OCI-LY1 (cell line): ENCODE measurements around the gene SIRPA.

Experiments used
- H2AFZ ChIP-seq: fragments of 200-600 bp; sonication (generic), shearing (Covaris generic); 2 replicates; pipeline ENCODE4 v1.6.0; 2014; ENCODE audit warnings: antibody characterized with exemption, mild to moderate bottlenecking, low read length
- H3F3A ChIP-seq: fragments of 200-600 bp; sonication (generic), shearing (Covaris generic); 2 replicates; pipeline ENCODE4 v1.6.0; 2014; ENCODE audit warnings: mild to moderate bottlenecking, antibody characterized with exemption, low read length, moderate library complexity; ENCODE audit not compliant: insufficient read depth
- H3K27ac ChIP-seq: fragments of 200-600 bp; sonication (generic); 2 replicates; pipeline ENCODE4 v1.5.1; 2014; ENCODE audit warnings: low read length, mixed run types, mild to moderate bottlenecking, low read depth; ENCODE audit not compliant: poor library complexity, severe bottlenecking
- H3K27me3 ChIP-seq: fragments of 200-600 bp; sonication (generic); 2 replicates; pipeline ENCODE4 v1.6.0; 2014; ENCODE audit warnings: antibody characterized with exemption, mild to moderate bottlenecking, low read length, moderate library complexity; ENCODE audit not compliant: insufficient read depth
- H3K36me3 ChIP-seq: fragments of 200-600 bp; sonication (generic); 2 replicates; pipeline ENCODE4 v1.6.1; 2014; ENCODE audit warnings: mild to moderate bottlenecking, antibody characterized with exemption, low read length, moderate library complexity, mixed read lengths; ENCODE audit not compliant: insufficient read depth
- H3K4me1 ChIP-seq: fragments of 200-600 bp; sonication (generic); 2 replicates; pipeline ENCODE4 v1.5.1; 2014; ENCODE audit warnings: mild to moderate bottlenecking, low read length, moderate library complexity; ENCODE audit not compliant: insufficient read depth, severe bottlenecking
- H3K4me2 ChIP-seq: fragments of 200-600 bp; sonication (generic), shearing (Covaris generic); 2 replicates; pipeline ENCODE4 v1.6.1; 2014; ENCODE audit warnings: low read length
- H3K4me3 ChIP-seq: fragments of 200-600 bp; sonication (generic); 2 replicates; pipeline ENCODE4 v1.5.1; 2014; ENCODE audit warnings: low read length, low read depth, mild to moderate bottlenecking, mixed read lengths; ENCODE audit not compliant: poor library complexity, severe bottlenecking
- H3K79me2 ChIP-seq: fragments of 200-600 bp; shearing (Covaris generic); 2 replicates; pipeline ENCODE4 v1.6.1; 2016; ENCODE audit warnings: mixed run types, low read length, mixed read lengths; ENCODE audit not compliant: insufficient read depth
- H3K9ac ChIP-seq: fragments of 200-600 bp; sonication (generic), shearing (Covaris generic); 2 replicates; pipeline ENCODE4 v1.6.1; 2014; ENCODE audit warnings: mild to moderate bottlenecking, low read length, mixed read lengths
- H3K9me2 ChIP-seq: fragments of 200-600 bp; sonication (generic), shearing (Covaris generic); 2 replicates; pipeline ENCODE4 v1.6.1; 2014; ENCODE audit warnings: low read depth, mild to moderate bottlenecking, low read length, mixed read lengths
- H3K9me3 ChIP-seq: fragments of 200-600 bp; shearing (Covaris generic); 2 replicates; pipeline ENCODE4 v1.6.1; 2014; ENCODE audit warnings: low read length, mixed read lengths
- H4K20me1 ChIP-seq: fragments of 200-600 bp; sonication (generic), shearing (Covaris generic); 2 replicates; pipeline ENCODE4 v1.6.0; 2016; ENCODE audit warnings: mild to moderate bottlenecking, low read length; ENCODE audit not compliant: insufficient read depth
- EZH2 ChIP-seq: fragments of 200-600 bp; sonication (generic), shearing (Covaris generic); IDR thresholded peaks from 2 replicates; pipeline ENCODE4 v1.8.0; 2017; ENCODE audit warnings: borderline replicate concordance, mixed run types, mild to moderate bottlenecking, antibody characterized with exemption, low read length, moderate library complexity, mixed read lengths
- TF ChIP-seq, protein P1 (sequence below): fragments of 200-600 bp; sonication (generic), shearing (Covaris generic); IDR thresholded peaks from 2 replicates; pipeline ENCODE4 v1.5.1; 2017; ENCODE audit warnings: mild to moderate bottlenecking, antibody characterized with exemption, low read length, moderate library complexity, mixed read lengths

Gene SIRPA

DNA sequence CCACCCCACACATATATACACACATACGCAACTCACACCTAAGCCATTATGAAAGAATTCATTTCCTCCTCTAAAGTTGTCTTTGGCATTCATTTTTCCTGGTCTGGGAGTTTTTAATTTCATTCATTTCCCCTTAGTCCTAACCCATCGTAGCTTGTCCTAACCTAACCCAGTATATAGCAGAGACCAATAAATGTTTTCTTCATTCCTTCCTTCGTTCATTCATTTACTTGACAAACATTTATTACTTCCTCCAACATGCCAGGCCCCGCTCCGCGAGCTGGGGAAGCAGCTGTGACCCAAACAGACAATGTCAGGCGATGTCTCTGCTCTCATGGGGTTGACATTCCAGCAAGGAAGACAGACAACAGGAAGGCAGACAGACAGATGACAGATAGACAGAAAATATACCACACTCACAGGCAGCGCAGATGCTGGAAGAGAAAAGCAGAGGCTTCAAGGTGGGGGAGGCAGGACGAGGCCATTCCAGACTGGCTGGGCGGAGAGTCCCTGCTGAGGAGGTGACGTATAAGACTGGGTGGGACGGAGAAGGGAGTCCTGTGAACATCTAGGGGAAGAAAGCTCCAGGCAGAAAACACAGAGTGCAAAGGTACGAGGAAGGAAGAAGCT, 33.7 kb upstream of the SIRPA start:
- no peak for TF ChIP-seq EZH2
- TF ChIP-seq, protein P1, sequence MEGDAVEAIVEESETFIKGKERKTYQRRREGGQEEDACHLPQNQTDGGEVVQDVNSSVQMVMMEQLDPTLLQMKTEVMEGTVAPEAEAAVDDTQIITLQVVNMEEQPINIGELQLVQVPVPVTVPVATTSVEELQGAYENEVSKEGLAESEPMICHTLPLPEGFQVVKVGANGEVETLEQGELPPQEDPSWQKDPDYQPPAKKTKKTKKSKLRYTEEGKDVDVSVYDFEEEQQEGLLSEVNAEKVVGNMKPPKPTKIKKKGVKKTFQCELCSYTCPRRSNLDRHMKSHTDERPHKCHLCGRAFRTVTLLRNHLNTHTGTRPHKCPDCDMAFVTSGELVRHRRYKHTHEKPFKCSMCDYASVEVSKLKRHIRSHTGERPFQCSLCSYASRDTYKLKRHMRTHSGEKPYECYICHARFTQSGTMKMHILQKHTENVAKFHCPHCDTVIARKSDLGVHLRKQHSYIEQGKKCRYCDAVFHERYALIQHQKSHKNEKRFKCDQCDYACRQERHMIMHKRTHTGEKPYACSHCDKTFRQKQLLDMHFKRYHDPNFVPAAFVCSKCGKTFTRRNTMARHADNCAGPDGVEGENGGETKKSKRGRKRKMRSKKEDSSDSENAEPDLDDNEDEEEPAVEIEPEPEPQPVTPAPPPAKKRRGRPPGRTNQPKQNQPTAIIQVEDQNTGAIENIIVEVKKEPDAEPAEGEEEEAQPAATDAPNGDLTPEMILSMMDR, result no peak
- Histone ChIP-seq H3K36me3 (no peaks in the 10 kb centered on the region), H2AFZ (no peak overlapping the region), H3K4me2 (no peak overlapping the region), H3K9me3 (no peaks in the 10 kb centered on the region), H3K4me1 (no peaks in the 10 kb centered on the region), H3K4me3 (no peak overlapping the region), H3F3A (no peaks in the 10 kb centered on the region), H3K27ac (no peak overlapping the region), H4K20me1 (no peaks in the 10 kb centered on the region), H3K9ac (no peak overlapping the region), H3K27me3 (no peaks in the 10 kb centered on the region), H3K9me2 (no peaks in the 10 kb centered on the region), H3K79me2 (no peaks in the 10 kb centered on the region)

DNA sequence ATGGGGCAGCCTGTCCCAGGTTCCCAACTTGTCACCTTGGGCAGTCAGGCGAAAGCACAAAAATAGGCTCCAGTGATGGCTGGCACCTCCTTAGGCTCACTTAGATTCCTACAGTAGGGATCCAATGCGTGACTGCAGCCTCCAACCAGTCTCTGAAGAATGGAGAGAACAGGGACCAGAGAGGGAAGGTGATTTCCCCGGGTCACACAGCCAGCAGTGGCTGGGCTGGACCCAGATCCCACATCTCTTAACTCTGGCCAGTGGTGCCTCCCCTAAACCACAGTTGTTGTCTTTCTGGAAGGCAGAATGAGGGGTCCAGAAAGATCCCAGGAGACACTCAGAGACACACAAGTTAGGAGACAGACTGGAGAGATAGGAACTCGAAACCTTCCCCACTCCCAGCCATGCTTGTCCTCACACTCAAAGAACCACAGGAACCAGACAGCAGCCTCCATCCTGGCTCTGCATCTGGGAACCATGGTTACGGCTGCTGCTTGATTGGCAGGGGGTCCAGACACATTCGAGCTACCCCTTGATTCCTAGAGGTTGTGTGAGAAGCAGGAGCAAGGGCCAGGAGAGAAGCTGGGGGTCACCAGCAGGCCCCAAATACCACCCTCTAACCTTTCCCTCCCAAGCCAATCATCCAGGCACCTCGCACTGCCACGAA, 33.1 kb upstream of the SIRPA start:
- H3K9me2 ChIP-seq, result no peaks in the 10 kb centered on the region
- TF ChIP-seq, protein P1, result no peak
- no peak for TF ChIP-seq EZH2
- no peak overlapping the region for H3K9ac ChIP-seq
- no peak overlapping the region for H3K4me2 ChIP-seq
- H3K4me3 ChIP-seq, result no peak overlapping the region
- no peak overlapping the region for H3K27ac ChIP-seq
- H3K79me2 ChIP-seq, result no peaks in the 10 kb centered on the region
- no peaks in the 10 kb centered on the region for H3F3A ChIP-seq
- no peaks in the 10 kb centered on the region for H3K9me3 ChIP-seq
- H3K36me3 ChIP-seq, result no peaks in the 10 kb centered on the region
- H4K20me1 ChIP-seq, result no peaks in the 10 kb centered on the region
- no peaks in the 10 kb centered on the region for H3K27me3 ChIP-seq
- no peaks in the 10 kb centered on the region for H3K4me1 ChIP-seq
- H2AFZ ChIP-seq, result no peak overlapping the region

DNA sequence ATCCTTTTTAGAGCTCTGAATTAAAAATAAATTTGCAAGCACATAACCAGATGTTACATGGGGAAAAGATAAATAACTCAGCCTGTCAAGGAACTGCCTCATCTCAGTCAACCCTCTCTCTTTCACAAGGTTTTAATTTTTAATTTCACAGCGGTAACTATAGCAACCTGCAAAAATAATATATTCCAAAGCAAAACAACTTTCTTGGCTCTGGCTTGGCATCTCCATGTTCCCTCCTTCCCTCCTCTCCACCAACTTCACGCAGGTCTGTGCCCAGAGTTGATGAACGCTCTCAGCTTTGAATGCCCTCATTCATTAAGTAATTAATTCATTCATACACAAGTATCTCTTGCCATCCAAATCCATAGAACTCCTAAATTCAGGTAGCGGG, 32.5 kb upstream of the SIRPA start:
- TF ChIP-seq, protein P1, result no peak
- no peak for TF ChIP-seq EZH2
- no peaks in the 10 kb centered on the region for H3K4me1 ChIP-seq
- H3K4me2 ChIP-seq, result no peak overlapping the region
- no peaks in the 10 kb centered on the region for H3K79me2 ChIP-seq
- no peaks in the 10 kb centered on the region for H3K9me3 ChIP-seq
- no peak overlapping the region for H3K27ac ChIP-seq
- H3K9ac ChIP-seq, result no peak overlapping the region
- H3K27me3 ChIP-seq, result no peaks in the 10 kb centered on the region
- no peak overlapping the region for H3K4me3 ChIP-seq
- H3F3A ChIP-seq, result no peaks in the 10 kb centered on the region
- no peaks in the 10 kb centered on the region for H3K9me2 ChIP-seq
- no peak overlapping the region for H2AFZ ChIP-seq
- H4K20me1 ChIP-seq, result no peaks in the 10 kb centered on the region
- no peaks in the 10 kb centered on the region for H3K36me3 ChIP-seq
